Mesothelial cell of epicardium (in vitro differentiated cells): ENCODE measurements around the gene RAD51B. TPM values are rescaled to one million over a fixed set of nuclear protein-coding genes. Genes with fewer than 3 reads are reported as not detected.

Source experiments
- DNase-seq, 2 experiments: peaks; one replicate each; pipeline ENCODE4 v3.0.0; 2021; ENCODE audit warnings: low spot score in 2 of 2; ENCODE audit not compliant: unreplicated experiment in 2 of 2
- H3K27ac Mint-ChIP-seq: 2 replicates; pipeline ENCODE4 v1.8.0; 2021; ENCODE audit warnings: mixed read lengths
- H3K27me3 Mint-ChIP-seq: 2 replicates; pipeline ENCODE4 v1.8.0; 2021; ENCODE audit warnings: low read depth, mixed read lengths
- H3K36me3 Mint-ChIP-seq: 2 replicates; pipeline ENCODE4 v1.8.0; 2021; ENCODE audit warnings: mixed read lengths
- H3K4me1 Mint-ChIP-seq: 2 replicates; pipeline ENCODE4 v1.8.0; 2021; ENCODE audit warnings: mixed read lengths
- H3K4me3 Mint-ChIP-seq: 2 replicates; pipeline ENCODE4 v1.8.0; 2021; ENCODE audit warnings: mild to moderate bottlenecking, moderate library complexity, mixed read lengths
- H3K9me3 Mint-ChIP-seq: 2 replicates; pipeline ENCODE4 v1.8.0; 2021; ENCODE audit warnings: mixed read lengths
- total RNA-seq: library from RNA; stranded (reverse); gene quantifications from 3 replicates; pipeline ENCODE4 v1.2.1, GENCODE V29; 2021
- TF ChIP-seq, protein P1 (sequence below): fragments of 200-600 bp; sonication (generic); IDR thresholded peaks from one replicate; pipeline ENCODE4 v1.5.0; 2021; ENCODE audit warnings: antibody characterized with exemption; ENCODE audit not compliant: unreplicated experiment

Gene RAD51B
- total RNA-seq, 1 donor from 2014 or later: 34.7 TPM

DNA sequence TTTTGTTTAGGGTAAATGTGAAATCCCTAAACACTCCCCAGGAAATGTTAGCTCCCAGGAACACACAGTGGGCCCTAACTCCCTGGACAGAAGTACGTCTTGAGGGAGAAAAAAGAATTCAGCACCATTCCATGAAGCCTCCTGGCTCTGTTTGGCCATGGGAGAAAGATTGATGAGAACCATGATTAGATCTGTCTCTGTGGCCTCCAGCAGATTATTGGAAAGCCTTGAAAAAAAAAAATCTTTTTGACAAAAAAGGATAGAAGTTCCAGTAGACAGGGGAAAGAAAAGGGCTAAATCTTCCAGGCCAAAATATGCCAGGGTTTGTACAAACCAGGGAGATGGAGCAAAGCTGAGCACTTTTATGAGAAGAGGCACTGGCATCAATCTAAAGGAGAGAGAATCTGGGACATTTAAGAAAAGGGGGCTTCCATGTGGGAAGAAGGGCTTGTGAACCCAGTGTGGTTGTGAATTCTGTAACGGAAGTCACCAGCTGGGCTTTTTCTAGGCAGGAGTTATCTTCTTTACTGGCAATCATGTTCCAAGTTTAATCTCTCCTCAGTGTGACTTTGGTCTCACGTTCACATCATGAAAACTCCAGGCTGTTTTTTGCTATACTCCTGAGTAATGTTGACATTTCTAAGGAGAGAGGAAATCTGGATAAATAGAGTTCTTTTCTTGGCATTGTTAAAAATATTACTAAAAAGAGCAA is 426.7 kb downstream of the RAD51B start:
- Mint-ChIP-seq H3K36me3 (no peaks in the 10 kb centered on the region), H3K4me1 (peaks cover 90% of the 10 kb centered on the region), H3K4me3 (no peak overlapping the region), H3K27ac (peak overlapping the region; percentile 97), H3K27me3 (no peaks in the 10 kb centered on the region), H3K9me3 (no peaks in the 10 kb centered on the region)
- TF ChIP-seq, protein P1, sequence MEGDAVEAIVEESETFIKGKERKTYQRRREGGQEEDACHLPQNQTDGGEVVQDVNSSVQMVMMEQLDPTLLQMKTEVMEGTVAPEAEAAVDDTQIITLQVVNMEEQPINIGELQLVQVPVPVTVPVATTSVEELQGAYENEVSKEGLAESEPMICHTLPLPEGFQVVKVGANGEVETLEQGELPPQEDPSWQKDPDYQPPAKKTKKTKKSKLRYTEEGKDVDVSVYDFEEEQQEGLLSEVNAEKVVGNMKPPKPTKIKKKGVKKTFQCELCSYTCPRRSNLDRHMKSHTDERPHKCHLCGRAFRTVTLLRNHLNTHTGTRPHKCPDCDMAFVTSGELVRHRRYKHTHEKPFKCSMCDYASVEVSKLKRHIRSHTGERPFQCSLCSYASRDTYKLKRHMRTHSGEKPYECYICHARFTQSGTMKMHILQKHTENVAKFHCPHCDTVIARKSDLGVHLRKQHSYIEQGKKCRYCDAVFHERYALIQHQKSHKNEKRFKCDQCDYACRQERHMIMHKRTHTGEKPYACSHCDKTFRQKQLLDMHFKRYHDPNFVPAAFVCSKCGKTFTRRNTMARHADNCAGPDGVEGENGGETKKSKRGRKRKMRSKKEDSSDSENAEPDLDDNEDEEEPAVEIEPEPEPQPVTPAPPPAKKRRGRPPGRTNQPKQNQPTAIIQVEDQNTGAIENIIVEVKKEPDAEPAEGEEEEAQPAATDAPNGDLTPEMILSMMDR: no peak
- DNase-seq: no peak

DNA sequence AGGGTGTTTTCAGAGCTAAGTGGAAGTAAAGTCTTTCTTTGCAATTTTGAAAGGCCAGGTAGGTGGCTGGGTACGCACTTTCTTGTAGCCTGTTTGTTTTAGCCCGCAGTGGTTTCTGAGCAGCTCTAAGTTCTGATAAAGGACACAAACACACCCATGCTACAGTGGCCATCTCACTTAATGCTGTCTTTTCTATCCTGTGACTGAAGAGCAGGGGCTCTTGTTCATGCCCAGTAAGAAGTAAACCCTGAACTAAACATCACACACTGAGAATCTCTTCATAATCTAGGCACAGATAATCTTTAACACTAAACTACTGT is 427.2 kb downstream of the RAD51B start:
- DNase-seq: no peak
- H3K9me3 Mint-ChIP-seq: no peaks in the 10 kb centered on the region
- H3K27me3 Mint-ChIP-seq: no peaks in the 10 kb centered on the region
- peak overlapping the region; percentile 97 for H3K27ac Mint-ChIP-seq
- TF ChIP-seq, protein P1: no peak
- no peak overlapping the region for H3K4me3 Mint-ChIP-seq
- H3K36me3 Mint-ChIP-seq: no peaks in the 10 kb centered on the region
- H3K4me1 Mint-ChIP-seq: peaks cover 93% of the 10 kb centered on the region

- Mint-ChIP-seq H3K4me1 (peaks cover 93% of the 10 kb centered on the region), H3K36me3 (no peaks in the 10 kb centered on the region), H3K4me3 (no peak overlapping the region), H3K27me3 (no peaks in the 10 kb centered on the region), H3K9me3 (no peaks in the 10 kb centered on the region), H3K27ac (peak overlapping the region; percentile 97)
- DNase-seq: no peak
- TF ChIP-seq, protein P1: no peak
These were observed 427.7 kb downstream of the RAD51B start for GRCh38 chr14:68247274-68247673.

DNA sequence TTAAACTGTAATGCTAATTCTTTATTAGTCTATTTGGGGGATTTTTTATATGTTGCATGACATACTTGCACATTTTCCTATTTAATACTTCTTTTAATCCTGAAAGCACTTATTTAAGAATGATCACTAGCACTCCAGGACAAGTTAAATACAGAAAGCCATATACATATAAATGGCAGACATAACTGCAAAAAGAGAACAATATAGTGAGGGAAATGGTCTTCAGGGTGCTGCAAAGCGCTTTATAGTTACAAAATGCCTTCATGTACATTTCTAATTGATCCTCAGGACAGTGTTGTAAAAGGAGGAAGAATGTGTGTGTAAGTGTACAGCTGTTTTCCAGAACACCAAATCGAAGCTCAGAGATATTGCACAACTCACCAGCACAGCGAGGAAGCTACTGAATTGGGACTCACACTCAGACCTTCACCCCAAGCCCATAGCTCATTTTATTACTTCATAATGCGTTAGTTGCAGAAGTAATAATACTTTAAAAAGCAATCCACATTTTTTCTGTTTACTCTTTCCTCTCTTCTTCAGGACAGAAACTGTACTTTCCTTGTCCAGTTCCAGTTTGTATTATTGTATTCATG is 428.2 kb downstream of the RAD51B start:
- peak overlapping the region; percentile 97 for H3K27ac Mint-ChIP-seq
- no peak overlapping the region for H3K4me3 Mint-ChIP-seq
- H3K4me1 Mint-ChIP-seq: peaks cover 95% of the 10 kb centered on the region
- H3K36me3 Mint-ChIP-seq: no peaks in the 10 kb centered on the region
- H3K9me3 Mint-ChIP-seq: no peaks in the 10 kb centered on the region
- TF ChIP-seq, protein P1: no peak
- no peak for DNase-seq
- H3K27me3 Mint-ChIP-seq: no peaks in the 10 kb centered on the region

GRCh38 chr14:68248481-68249255 is 429.1 kb downstream of the RAD51B start:
- no peaks in the 10 kb centered on the region for H3K27me3 Mint-ChIP-seq
- no peak overlapping the region for H3K4me3 Mint-ChIP-seq
- TF ChIP-seq, protein P1: peak; percentile 63
- no peak for DNase-seq
- no peaks in the 10 kb centered on the region for H3K36me3 Mint-ChIP-seq
- peak overlapping the region; percentile 97 for H3K27ac Mint-ChIP-seq
- no peaks in the 10 kb centered on the region for H3K9me3 Mint-ChIP-seq
- peaks cover 98% of the 10 kb centered on the region for H3K4me1 Mint-ChIP-seq
